ENCODE measurements around the gene POLR2M. TPM values are rescaled to one million over a fixed set of nuclear protein-coding genes. Genes with fewer than 3 reads are reported as not detected.

Gene POLR2M
- total and polyA plus RNA-seq, 2 donors (not counting 3 experiments of a cell fraction or from before 2014, with no cell fraction given), result 38.4 to 42.5 TPM

- no peaks in the 10 kb centered on the region for H3K79me2 ChIP-seq (ENCODE audit: control insufficient read depth, insufficient read depth, low read length)
- no TSS peak for BruUV-seq (replicated peaks)
- peaks cover 0 to 12% of the 10 kb centered on the region in 2 experiments for H3K36me3 ChIP-seq (ENCODE audit: control insufficient read depth in 2 of 2, extremely low read depth in 1 of 2, insufficient read depth in 2 of 2, low read length in 2 of 2)
- H3K9me3 ChIP-seq (replicated peaks; ENCODE audit: control insufficient read depth, insufficient read depth, low read length), result no peaks in the 10 kb centered on the region
- no peak overlapping the region for H3K9ac ChIP-seq (replicated peaks; ENCODE audit: extremely low read depth, insufficient read depth, low read length)
- POLR2A ChIA-PET, result no interaction called here
- no peak overlapping the region for H3K27ac ChIP-seq (ENCODE audit: insufficient read depth, low read depth, low read length)
- H3K4me1 ChIP-seq (ENCODE audit: control insufficient read depth, extremely low read depth, insufficient read depth, low read length), result no peaks in the 10 kb centered on the region
- H3K4me3 ChIP-seq (replicated peaks in 1 of 3; ENCODE audit: insufficient read depth in 1 of 3, low read depth in 1 of 3, low read length in 3 of 3), result no peak overlapping the region
- H2AFZ ChIP-seq (ENCODE audit: low read depth, low read length), result peak overlapping the region; percentile 14
- dilution Hi-C loops (cut with MboI; ENCODE audit: extremely low pct_ligation_motif_present, low sequenced_read_pairs), result no loop called here
- no peaks in the 10 kb centered on the region for H3K9me1 ChIP-seq (replicated peaks; ENCODE audit: control insufficient read depth, extremely low read depth, insufficient read depth, low read length)
- no peaks in the 10 kb centered on the region for H4K20me1 ChIP-seq (replicated peaks; ENCODE audit: control insufficient read depth, extremely low read depth, insufficient read depth, low read length)
- peak; percentile 35 for DNase-seq (ENCODE audit: low read depth, low spot score)
- FAIRE-seq, result peak; percentile 57
- H3K4me2 ChIP-seq (ENCODE audit: insufficient read depth, low read length), result no peak overlapping the region
- intact Hi-C loops (cut with micrococcal nuclease), result no loop called here
- no peaks in the 10 kb centered on the region for H3K27me3 ChIP-seq (ENCODE audit: control insufficient read depth in 2 of 2, insufficient read depth in 2 of 2, low read length in 2 of 2)
- TF ChIP-seq FOS (IDR thresholded peaks at IDR 0.05; ENCODE audit: borderline replicate concordance, insufficient read depth, low read length) (peak; percentile 28), EZH2 (IDR thresholded peaks at IDR 0.05; ENCODE audit: borderline replicate concordance, low read depth, low read length, severe bottlenecking) (no peak), POLR2A (IDR thresholded peaks at IDR 0.05; ENCODE audit: low read depth, low read length) (no peak), MYC (IDR thresholded peaks at IDR 0.05; ENCODE audit: low read depth, low read length) (no peak), POLR2AphosphoS5 (IDR thresholded peaks at IDR 0.05; ENCODE audit: insufficient read depth, low read depth, low read length) (no peak)
- TF ChIP-seq, protein P1, sequence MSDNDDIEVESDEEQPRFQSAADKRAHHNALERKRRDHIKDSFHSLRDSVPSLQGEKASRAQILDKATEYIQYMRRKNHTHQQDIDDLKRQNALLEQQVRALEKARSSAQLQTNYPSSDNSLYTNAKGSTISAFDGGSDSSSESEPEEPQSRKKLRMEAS (IDR thresholded peaks at IDR 0.05; ENCODE audit: insufficient read depth, insufficient read length), result no peak
- CTCF ChIA-PET, result interaction anchor here (1.2 to 4.3 kb wide), 7 partner anchors 12 to 391 kb away, joined by 4 to 27 read pairs (median 6); partner anchors contain the start of gene POLR2M
These were observed 26.5 kb upstream of the POLR2M start for GRCh38 chr15:57680021-57680420.

GRCh38 chr15:57681011-57681410 is 25.5 kb upstream of the POLR2M start:
- no peaks in the 10 kb centered on the region for H3K27me3 ChIP-seq (ENCODE audit: control insufficient read depth in 2 of 2, insufficient read depth in 2 of 2, low read length in 2 of 2)
- dilution Hi-C loops (cut with MboI; ENCODE audit: extremely low pct_ligation_motif_present, low sequenced_read_pairs), result no loop called here
- H3K9me3 ChIP-seq (replicated peaks; ENCODE audit: control insufficient read depth, insufficient read depth, low read length), result no peaks in the 10 kb centered on the region
- no TSS peak for BruUV-seq (replicated peaks)
- H3K27ac ChIP-seq (ENCODE audit: insufficient read depth, low read depth, low read length), result no peak overlapping the region
- no peaks in the 10 kb centered on the region for H4K20me1 ChIP-seq (replicated peaks; ENCODE audit: control insufficient read depth, extremely low read depth, insufficient read depth, low read length)
- H2AFZ ChIP-seq (ENCODE audit: low read depth, low read length), result no peak overlapping the region
- DNase-seq (ENCODE audit: low read depth, low spot score) (no peak), FAIRE-seq (no peak)
- POLR2A ChIA-PET, result no interaction called here
- no peak overlapping the region for H3K9ac ChIP-seq (replicated peaks; ENCODE audit: extremely low read depth, insufficient read depth, low read length)
- CTCF ChIA-PET, result interaction anchor here (1.0 to 1.7 kb wide), 3 partner anchors 28 to 385 kb away, joined by 3 to 5 read pairs (median 4); no protein-coding TSS in a partner anchor
- no peak overlapping the region for H3K4me3 ChIP-seq (replicated peaks in 1 of 3; ENCODE audit: insufficient read depth in 1 of 3, low read depth in 1 of 3, low read length in 3 of 3)
- no peaks in the 10 kb centered on the region for H3K79me2 ChIP-seq (ENCODE audit: control insufficient read depth, insufficient read depth, low read length)
- H3K9me1 ChIP-seq (replicated peaks; ENCODE audit: control insufficient read depth, extremely low read depth, insufficient read depth, low read length), result no peaks in the 10 kb centered on the region
- H3K36me3 ChIP-seq (ENCODE audit: control insufficient read depth in 2 of 2, extremely low read depth in 1 of 2, insufficient read depth in 2 of 2, low read length in 2 of 2), result peaks cover 0 to 2% of the 10 kb centered on the region in 2 experiments
- H3K4me1 ChIP-seq (ENCODE audit: control insufficient read depth, extremely low read depth, insufficient read depth, low read length), result no peaks in the 10 kb centered on the region
- intact Hi-C loops (cut with micrococcal nuclease), result no loop called here
- TF ChIP-seq GATA2 (IDR thresholded peaks at IDR 0.05; ENCODE audit: insufficient read depth, insufficient read length, low read depth, low read length) (no peak), POLR2AphosphoS5 (IDR thresholded peaks at IDR 0.05; ENCODE audit: insufficient read depth, low read depth, low read length) (no peak), CTCF (IDR thresholded peaks at IDR 0.05; ENCODE audit: extremely low read depth in 1 of 2, insufficient read depth in 1 of 2, low read depth in 1 of 2, low read length in 2 of 2) (no peak), MYC (IDR thresholded peaks at IDR 0.05; ENCODE audit: low read depth, low read length) (no peak), JUN (IDR thresholded peaks at IDR 0.05; ENCODE audit: borderline replicate concordance, insufficient read depth, insufficient read length, low read depth) (no peak), FOS (IDR thresholded peaks at IDR 0.05; ENCODE audit: borderline replicate concordance, insufficient read depth, low read length) (no peak), EZH2 (IDR thresholded peaks at IDR 0.05; ENCODE audit: borderline replicate concordance, low read depth, low read length, severe bottlenecking) (no peak), POLR2A (IDR thresholded peaks at IDR 0.05; ENCODE audit: low read depth, low read length) (no peak)
- TF ChIP-seq, protein P1 (IDR thresholded peaks at IDR 0.05; ENCODE audit: insufficient read depth, insufficient read length), result no peak
- no peak overlapping the region for H3K4me2 ChIP-seq (ENCODE audit: insufficient read depth, low read length)
